ENCODE results near the gene BORCS5. TPM values are rescaled to one million over a fixed set of nuclear protein-coding genes. Genes with fewer than 3 reads are reported as not detected.
"Not testable (repeated sequence)": the region's sequence is repeated elsewhere in the genome, so short reads cannot be mapped to it uniquely, and the experiment has no call there.

BORCS5 gene
- total RNA-seq, 1 donor from 2014 or later = 21.6 TPM

- no peak for DNase-seq (ENCODE audit: low spot score)
Measured at GRCh38 chr12:12392413-12392812, 35.5 kb downstream of the BORCS5 start.

GRCh38 chr12:12393171-12393570 is 36.3 kb downstream of the BORCS5 start:
- DNase-seq (ENCODE audit: low spot score) = no peak

GRCh38 chr12:12396694-12397093 is 39.8 kb downstream of the BORCS5 start:
- DNase-seq (ENCODE audit: low spot score) = no peak

DNA sequence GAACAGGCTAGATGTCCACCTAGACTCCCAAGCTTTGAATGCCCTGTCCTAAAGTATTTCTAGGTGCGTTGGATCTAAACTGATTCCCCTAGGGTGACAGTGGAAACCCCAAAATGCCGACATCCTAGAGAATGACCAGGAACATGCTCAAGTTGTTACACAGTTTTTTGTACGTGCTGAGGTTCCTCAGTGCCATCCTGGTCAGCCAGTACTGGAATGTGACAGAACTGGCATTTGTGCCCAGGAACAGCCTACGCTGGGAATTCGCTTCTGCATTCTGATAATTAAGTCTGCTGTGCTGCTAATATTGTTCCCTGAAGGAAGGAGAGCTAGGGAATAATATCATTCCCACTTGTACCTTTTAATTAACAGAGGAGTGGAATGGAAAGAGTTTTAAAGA is 40.3 kb downstream of the BORCS5 start:
- no peak for DNase-seq (ENCODE audit: low spot score)

DNA sequence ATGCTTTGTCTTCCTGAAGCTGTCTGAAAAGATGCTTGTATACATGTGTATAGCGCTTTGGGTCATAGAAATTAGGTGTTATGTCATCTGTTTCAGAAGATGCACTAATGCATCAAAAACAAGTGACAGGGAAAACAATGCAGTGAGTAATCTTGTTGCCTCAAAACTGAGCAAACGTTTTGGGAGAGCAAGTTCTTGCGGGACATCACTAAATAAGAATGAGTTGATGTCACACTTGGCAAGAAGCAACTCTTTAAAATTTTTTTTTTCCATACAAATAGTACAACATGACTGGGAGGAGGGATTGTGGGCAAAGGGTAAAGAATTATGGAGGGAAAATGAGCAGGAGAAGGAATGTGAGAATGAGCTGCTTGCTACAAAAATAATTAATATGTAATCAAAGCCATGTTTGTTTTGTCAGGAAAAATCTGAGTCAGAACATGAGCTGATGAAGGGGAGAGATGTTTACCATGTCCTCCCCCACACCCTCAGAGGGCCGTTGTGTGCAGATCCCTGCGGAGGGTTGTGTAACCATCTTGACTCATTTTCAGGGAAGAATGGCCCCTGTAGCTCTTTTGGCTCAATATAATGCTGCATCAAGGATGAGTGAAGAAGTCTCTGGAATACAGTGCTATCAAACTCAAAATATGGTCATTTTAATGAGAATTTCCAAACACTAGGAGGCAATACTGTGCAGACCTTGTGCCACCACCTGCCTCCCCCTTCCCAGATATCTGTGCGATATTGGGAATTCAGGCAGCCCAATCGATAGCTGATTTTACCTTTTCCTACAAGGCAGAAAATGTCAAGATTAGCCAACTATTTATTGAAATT is 41.4 kb downstream of the BORCS5 start:
- DNase-seq (ENCODE audit: low spot score) = peak; percentile 54

- DNase-seq (ENCODE audit: low spot score) = no peak
Measured at GRCh38 chr12:12399161-12399560, 42.3 kb downstream of the BORCS5 start.

GRCh38 chr12:12399776-12400305 is 43.0 kb downstream of the BORCS5 start:
- DNase-seq (ENCODE audit: low spot score) = no peak

DNA sequence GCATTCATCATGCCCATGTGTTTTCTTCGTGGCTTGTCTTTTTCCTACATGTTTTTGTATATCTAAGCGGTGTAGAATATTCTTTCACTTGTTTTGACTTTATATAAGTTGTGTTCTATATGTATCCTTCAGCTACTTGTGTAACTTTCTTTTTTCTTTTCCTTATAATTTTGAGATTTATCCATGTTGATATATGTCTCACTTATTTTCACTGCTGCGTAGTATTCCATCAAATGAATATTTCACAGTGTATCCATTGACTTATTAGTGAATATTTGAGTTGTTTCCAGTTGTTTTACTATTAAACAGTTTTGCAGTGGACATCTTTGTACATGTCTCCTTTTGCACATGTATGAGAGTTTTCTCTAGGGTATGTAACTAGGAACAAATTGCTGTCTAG is 43.9 kb downstream of the BORCS5 start:
- DNase-seq (ENCODE audit: low spot score) = no peak

GRCh38 chr12:12403264-12404248 is 46.7 kb downstream of the BORCS5 start:
- no peak for DNase-seq (ENCODE audit: low spot score)

GRCh38 chr12:12404297-12404696 is 47.4 kb downstream of the BORCS5 start:
- no peak for DNase-seq (ENCODE audit: low spot score)

GRCh38 chr12:12405882-12406281 is 49.0 kb downstream of the BORCS5 start:
- DNase-seq (ENCODE audit: low spot score) = no peak

DNA sequence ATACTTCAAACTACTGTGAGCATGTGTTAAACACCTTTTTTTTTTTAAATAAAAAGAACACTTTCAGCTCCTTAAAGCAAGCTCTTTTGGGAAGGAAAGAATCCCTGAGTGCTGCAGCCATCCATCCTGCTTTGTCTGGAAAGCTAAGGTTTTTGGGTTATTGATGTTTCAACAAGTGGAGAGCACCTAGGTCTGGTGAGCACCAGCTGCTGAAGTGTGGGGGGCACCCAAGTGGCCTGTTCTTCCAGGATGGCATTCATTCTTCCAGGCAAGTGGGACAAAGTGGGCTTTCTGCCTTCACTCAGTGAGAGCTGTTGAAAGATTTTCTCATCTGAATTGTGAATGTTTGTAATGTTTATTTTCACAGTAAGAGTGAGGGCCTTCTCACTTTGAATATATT is 49.9 kb downstream of the BORCS5 start:
- no peak for DNase-seq (ENCODE audit: low spot score)

- no peak for DNase-seq (ENCODE audit: low spot score)
Measured at GRCh38 chr12:12408265-12408690, 51.4 kb downstream of the BORCS5 start.

GRCh38 chr12:12409337-12409736 is 52.5 kb downstream of the BORCS5 start:
- not testable (repeated sequence) for DNase-seq (ENCODE audit: low spot score)

GRCh38 chr12:12415886-12416285 is 59.0 kb downstream of the BORCS5 start:
- DNase-seq (ENCODE audit: low spot score) = no peak

GRCh38 chr12:12419165-12419564 is 62.3 kb downstream of the BORCS5 start:
- DNase-seq (ENCODE audit: low spot score) = not testable (repeated sequence)

DNA sequence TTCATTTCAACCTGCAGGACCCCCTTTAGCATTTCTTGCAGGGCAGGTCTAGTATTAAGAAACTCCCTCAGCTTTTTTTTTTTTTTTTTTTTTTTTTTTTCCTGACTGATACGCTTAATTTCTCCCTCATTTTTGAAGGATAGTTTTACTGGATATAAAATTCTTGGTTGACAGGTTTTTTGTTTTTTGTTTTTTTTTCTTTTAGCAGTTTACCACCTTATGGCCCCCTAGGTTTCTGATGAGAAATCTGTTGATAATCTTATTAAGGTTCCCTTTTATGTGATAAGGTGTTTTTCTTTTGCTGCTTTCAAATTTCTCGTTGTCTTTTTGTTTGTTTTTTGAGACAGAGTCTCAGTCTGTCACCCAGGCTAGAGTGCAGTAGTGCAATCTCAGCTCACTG is 66.5 kb downstream of the BORCS5 start:
- no peak for DNase-seq (ENCODE audit: low spot score)

DNA sequence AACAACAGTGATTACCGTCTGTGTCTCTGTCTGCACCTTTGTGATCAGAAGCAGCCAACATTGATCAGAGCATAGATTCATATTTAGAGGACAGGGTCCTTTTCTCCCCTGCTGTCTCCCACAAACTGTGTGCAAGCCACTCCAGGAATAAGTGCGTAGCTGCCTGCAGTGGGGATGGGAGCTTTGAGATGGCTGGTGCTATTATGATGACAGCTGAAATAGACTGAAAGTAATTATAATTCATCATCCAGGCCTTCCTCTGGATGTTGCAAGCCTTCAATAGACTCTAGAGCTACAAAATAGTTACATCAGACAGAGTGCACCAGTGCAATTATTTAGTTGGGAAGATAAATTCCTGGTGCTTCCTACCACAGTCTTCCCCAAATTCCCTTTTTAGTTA is 68.1 kb downstream of the BORCS5 start:
- no peak for DNase-seq (ENCODE audit: low spot score)

DNA sequence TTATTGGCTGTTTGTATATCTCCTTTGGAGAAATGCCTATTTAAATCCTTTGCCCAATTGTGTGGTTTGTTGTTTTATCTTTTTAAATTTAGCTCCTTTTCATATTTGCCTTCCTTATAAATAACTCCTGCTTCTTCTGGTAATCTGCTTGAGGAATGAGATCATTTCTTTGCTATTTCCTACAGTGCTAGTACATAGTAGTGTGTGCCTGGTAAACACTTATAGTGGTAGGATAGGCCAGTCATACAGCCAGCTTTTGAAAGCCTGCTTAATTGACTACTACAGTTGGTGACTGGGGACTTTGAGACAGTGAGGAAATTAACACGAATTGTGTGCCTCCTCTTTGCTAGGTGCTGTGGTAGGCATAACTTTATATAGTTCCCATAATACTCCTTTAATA is 68.7 kb downstream of the BORCS5 start:
- DNase-seq (ENCODE audit: low spot score) = no peak

GRCh38 chr12:12427568-12427967 is 70.7 kb downstream of the BORCS5 start:
- DNase-seq (ENCODE audit: low spot score) = no peak

DNA sequence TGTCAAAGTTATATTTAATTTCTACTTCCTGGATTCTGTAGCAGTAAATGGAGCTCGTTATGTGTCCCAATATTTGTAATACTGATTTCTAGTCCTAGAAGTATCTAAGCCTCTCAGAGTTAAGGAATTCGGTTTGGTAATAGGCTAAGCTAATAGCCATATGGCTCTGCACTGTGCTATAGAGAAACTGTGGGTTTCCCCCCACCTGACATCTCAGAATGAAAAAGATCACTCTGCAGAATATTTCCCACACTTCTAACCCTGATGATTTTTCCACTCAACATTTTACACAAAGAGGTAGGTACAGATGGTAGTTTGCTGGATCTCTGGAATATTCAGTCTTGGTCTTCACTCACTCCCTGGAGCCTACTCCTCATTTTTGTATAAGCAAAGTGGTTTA is 71.2 kb downstream of the BORCS5 start:
- no peak for DNase-seq (ENCODE audit: low spot score)

DNA sequence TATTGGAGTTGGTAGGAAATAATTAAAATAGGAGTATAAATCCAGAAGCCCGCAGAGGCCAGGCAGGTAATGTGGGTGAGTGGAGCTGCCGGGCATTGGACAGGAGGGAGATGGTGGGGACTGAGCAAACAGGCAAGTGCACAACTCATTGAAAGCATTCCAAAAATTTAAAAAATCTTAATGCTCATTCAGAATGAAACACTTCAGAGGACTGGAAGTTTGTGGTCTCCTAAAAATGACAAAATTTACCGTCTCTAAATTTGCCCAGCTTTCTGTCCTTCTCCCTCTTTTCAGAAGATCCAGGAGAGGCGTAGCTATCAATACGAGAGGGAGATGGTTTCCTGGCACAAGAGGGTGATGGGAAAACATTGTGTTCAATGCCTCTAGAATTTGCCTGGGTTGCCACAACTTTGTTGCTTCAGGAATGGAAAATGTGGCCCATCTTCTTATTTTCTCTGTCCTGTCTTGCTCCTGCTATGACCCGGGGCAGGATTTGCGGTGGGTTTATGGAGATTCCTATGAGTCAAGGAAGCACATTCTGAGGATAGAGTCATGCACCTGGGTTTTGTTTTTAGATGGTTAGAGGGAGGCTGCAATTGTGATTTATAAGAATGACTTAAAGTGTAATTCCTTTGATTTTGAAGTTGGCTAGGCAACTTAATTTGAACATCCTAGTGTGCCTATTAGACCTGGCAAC is 72.2 kb downstream of the BORCS5 start:
- no peak for DNase-seq (ENCODE audit: low spot score)
